Measurements from ENCODE around the gene CIDEC. TPM values are rescaled to one million over a fixed set of nuclear protein-coding genes. Genes with fewer than 3 reads are reported as not detected.
A peak's percentile ranks its signal among the peaks of the same experiment; 100 is the strongest.

CIDEC gene
- total RNA-seq, 1 experiment from 2014 or later, result 1.9 TPM

DNA sequence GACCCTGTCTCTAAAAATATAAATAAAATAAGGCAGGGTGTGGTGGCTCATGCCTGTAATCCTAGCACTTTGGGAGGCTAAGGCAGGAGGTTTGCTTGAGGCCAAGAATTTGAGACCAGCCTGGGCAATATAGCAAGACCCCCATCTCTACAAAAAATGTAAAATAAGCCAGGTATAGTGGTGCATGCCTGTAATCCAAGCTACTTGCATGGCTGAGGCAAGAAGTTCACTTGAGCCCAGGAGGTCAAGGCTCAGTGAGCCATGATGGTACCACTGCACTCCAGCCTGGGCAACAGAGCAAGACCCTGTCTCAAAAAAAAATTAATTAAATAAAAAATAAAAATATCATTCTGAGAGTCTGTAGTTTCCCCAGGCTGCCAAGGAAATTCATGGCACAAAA, 6.3 kb upstream of the CIDEC start:
- H3K4me3 ChIP-seq (ENCODE audit: low read depth, low read length), result no peak overlapping the region
- no TSS peak for BruUV-seq (replicated peaks)
- peaks cover 15% of the 10 kb centered on the region for H3K4me1 Mint-ChIP-seq (ENCODE audit: low read depth, unreplicated experiment)
- peaks cover 17% of the 10 kb centered on the region for H3K4me1 ChIP-seq
- intact Hi-C loops (cut with micrococcal nuclease; ENCODE audit: unreplicated experiment), result no loop called here
- CTCF ChIA-PET, result no interaction called here
- no peak for DNase-seq
- no peak for TF ChIP-seq CTCF (IDR thresholded peaks at IDR 0.05; ENCODE audit: insufficient read depth in 1 of 2, low read depth in 1 of 2, low read length in 1 of 2, severe bottlenecking in 1 of 2, unreplicated experiment in 1 of 2)
- H3K9me3 ChIP-seq, result no peaks in the 10 kb centered on the region
- H3K27me3 Mint-ChIP-seq (ENCODE audit: insufficient read depth, unreplicated experiment), result no peaks in the 10 kb centered on the region
- H3K4me3 Mint-ChIP-seq (ENCODE audit: unreplicated experiment), result no peak overlapping the region
- no peak overlapping the region for H3K27ac Mint-ChIP-seq (ENCODE audit: unreplicated experiment)
- H3K36me3 ChIP-seq (ENCODE audit: control insufficient read depth, insufficient read depth, low read length), result no peaks in the 10 kb centered on the region
- no peaks in the 10 kb centered on the region for H3K27me3 ChIP-seq (replicated peaks; ENCODE audit: control insufficient read depth, insufficient read depth, low read length)
- POLR2A ChIA-PET, result interaction anchor here (0.5 kb wide), 1 partner anchor 46 kb away, joined by 4 read pairs; no protein-coding TSS in a partner anchor
- H3K9me3 Mint-ChIP-seq (ENCODE audit: unreplicated experiment), result no peaks in the 10 kb centered on the region
- H3K36me3 Mint-ChIP-seq (ENCODE audit: insufficient read depth, unreplicated experiment), result peaks cover 11% of the 10 kb centered on the region

DNA sequence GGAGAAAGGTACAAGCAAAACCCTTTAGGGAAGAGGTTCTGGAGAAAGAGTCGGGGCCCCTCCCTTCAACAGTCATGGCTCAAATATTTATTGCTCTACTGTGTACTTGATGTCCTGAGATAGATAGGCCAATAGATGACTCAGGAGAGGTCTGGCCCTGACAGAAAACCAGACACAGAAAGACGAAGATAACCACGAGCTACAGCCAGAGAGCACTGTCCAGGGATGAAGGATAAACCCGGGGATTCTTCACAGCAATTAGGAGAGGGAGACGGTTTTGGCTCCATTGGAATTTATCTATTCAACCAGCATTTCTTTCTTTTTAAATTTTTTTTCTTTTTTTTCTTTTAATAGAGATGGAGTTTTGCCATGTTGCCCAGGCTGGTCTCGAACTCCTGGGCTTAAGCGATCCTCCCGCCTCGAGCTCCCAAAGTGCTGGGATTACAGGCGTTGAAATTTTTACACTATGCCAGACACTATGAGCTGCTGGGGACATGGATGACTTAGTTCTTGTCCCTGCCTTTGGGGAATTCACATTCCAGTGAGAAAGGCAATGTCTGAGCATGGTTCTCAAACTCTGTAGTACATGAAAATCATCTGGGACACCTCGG, 4.6 kb upstream of the CIDEC start:
- no peaks in the 10 kb centered on the region for H3K36me3 Mint-ChIP-seq (ENCODE audit: insufficient read depth, unreplicated experiment)
- H3K4me1 Mint-ChIP-seq (ENCODE audit: low read depth, unreplicated experiment), result peaks cover 25% of the 10 kb centered on the region
- BruUV-seq (replicated peaks), result TSS peak; percentile 100
- POLR2A ChIA-PET, result interaction anchor here (0.5 to 2.0 kb wide), 6 partner anchors 10 to 62 kb away, joined by 3 to 16 read pairs (median 5); partner anchors contain the start of genes CRELD1, IL17RE and RPUSD3
- Histone ChIP-seq H3K4me3 (ENCODE audit: low read depth, low read length) (no peak overlapping the region), H3K36me3 (ENCODE audit: control insufficient read depth, insufficient read depth, low read length) (no peaks in the 10 kb centered on the region), H3K9me3 (no peaks in the 10 kb centered on the region), H3K4me1 (peaks cover 18% of the 10 kb centered on the region), H3K27me3 (replicated peaks; ENCODE audit: control insufficient read depth, insufficient read depth, low read length) (no peaks in the 10 kb centered on the region)
- TF ChIP-seq CTCF (IDR thresholded peaks at IDR 0.05; ENCODE audit: insufficient read depth in 1 of 2, low read depth in 1 of 2, low read length in 1 of 2, severe bottlenecking in 1 of 2, unreplicated experiment in 1 of 2), result peak in 1 of 2 experiments; percentile 21
- H3K9me3 Mint-ChIP-seq (ENCODE audit: unreplicated experiment), result no peaks in the 10 kb centered on the region
- peak overlapping the region; percentile 94 for H3K27ac Mint-ChIP-seq (ENCODE audit: unreplicated experiment)
- no peaks in the 10 kb centered on the region for H3K27me3 Mint-ChIP-seq (ENCODE audit: insufficient read depth, unreplicated experiment)
- H3K4me3 Mint-ChIP-seq (ENCODE audit: unreplicated experiment), result peak overlapping the region; percentile 56
- DNase-seq, result peak; percentile 83 to 87
- intact Hi-C loops (cut with micrococcal nuclease; ENCODE audit: unreplicated experiment), result loop anchor here (1.0 kb wide), 2 partner anchors 18 to 31 kb away; partner anchors contain the start of gene IL17RE
- CTCF ChIA-PET, result interaction anchor here (0.7 to 1.3 kb wide), 2 partner anchors 13 to 30 kb away, joined by 3 to 12 read pairs; no protein-coding TSS in a partner anchor

GRCh38 chr3:9883706-9884554, 3.9 kb upstream of the CIDEC start:
- Histone ChIP-seq H3K27me3 (replicated peaks; ENCODE audit: control insufficient read depth, insufficient read depth, low read length) (no peaks in the 10 kb centered on the region), H3K4me3 (ENCODE audit: low read depth, low read length) (no peak overlapping the region), H3K9me3 (no peaks in the 10 kb centered on the region), H3K4me1 (peaks cover 26% of the 10 kb centered on the region), H3K36me3 (ENCODE audit: control insufficient read depth, insufficient read depth, low read length) (no peaks in the 10 kb centered on the region)
- Mint-ChIP-seq H3K9me3 (ENCODE audit: unreplicated experiment) (no peaks in the 10 kb centered on the region), H3K4me1 (ENCODE audit: low read depth, unreplicated experiment) (peaks cover 28% of the 10 kb centered on the region), H3K36me3 (ENCODE audit: insufficient read depth, unreplicated experiment) (no peaks in the 10 kb centered on the region), H3K27ac (ENCODE audit: unreplicated experiment) (peak overlapping the region; percentile 94), H3K4me3 (ENCODE audit: unreplicated experiment) (peak overlapping the region; percentile 56), H3K27me3 (ENCODE audit: insufficient read depth, unreplicated experiment) (no peaks in the 10 kb centered on the region)
- TF ChIP-seq CTCF (IDR thresholded peaks at IDR 0.05; ENCODE audit: insufficient read depth in 1 of 2, low read depth in 1 of 2, low read length in 1 of 2, severe bottlenecking in 1 of 2, unreplicated experiment in 1 of 2), result no peak
- DNase-seq, result no peak
- intact Hi-C loops (cut with micrococcal nuclease; ENCODE audit: unreplicated experiment), result loop anchor here (1.0 kb wide), 2 partner anchors 18 to 31 kb away; partner anchors contain the start of gene IL17RE
- CTCF ChIA-PET, result interaction anchor here (1.3 kb wide), 1 partner anchor 14 kb away, joined by 12 read pairs; no protein-coding TSS in a partner anchor
- POLR2A ChIA-PET, result interaction anchor here (0.6 to 2.0 kb wide), 5 partner anchors 14 to 62 kb away, joined by 3 to 16 read pairs (median 6); partner anchors contain the start of genes CRELD1 and IL17RE
- BruUV-seq (replicated peaks), result TSS peak; percentile 99
